GM21737 (cell line): ENCODE measurements around the gene TFCP2.

Experiments used
- ATAC-seq: cut with Tn5 transposase; IDR thresholded peaks from one replicate; pipeline ENCODE4 v1.9.1; 2021; ENCODE audit warnings: mild to moderate bottlenecking, moderate library complexity; ENCODE audit not compliant: unreplicated experiment

The TFCP2 gene

DNA sequence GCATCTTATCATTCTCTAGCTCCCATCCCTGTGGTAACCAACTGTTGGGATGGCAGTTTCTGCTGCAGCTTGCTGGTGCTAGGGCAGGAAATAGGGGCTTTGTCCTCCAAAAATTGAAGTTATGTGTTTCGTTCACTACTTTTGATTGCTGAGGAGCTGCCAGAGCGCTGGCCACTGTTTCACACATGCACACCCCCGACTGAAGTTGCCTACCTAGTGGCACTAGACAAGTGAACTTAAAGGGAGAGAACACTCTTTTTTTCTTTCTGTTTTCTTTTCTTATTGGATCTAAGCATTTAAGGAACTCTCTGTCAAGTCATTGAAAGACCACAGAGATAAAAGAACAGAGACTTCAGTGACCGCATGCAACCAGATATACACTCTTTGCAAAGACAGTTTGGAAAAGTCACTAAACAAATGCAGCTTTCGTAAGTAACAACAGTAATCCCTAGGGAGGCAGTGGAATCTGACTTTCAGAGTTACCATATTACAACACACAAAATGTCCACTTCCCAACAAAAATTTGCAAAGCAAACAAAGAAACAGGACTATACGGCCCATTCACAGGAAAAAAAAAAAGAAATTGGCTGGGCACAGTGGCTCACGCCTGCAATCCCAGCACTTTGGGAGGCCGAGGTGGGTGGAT, 12.0 kb downstream of the TFCP2 start:
- ATAC-seq: no peak

DNA sequence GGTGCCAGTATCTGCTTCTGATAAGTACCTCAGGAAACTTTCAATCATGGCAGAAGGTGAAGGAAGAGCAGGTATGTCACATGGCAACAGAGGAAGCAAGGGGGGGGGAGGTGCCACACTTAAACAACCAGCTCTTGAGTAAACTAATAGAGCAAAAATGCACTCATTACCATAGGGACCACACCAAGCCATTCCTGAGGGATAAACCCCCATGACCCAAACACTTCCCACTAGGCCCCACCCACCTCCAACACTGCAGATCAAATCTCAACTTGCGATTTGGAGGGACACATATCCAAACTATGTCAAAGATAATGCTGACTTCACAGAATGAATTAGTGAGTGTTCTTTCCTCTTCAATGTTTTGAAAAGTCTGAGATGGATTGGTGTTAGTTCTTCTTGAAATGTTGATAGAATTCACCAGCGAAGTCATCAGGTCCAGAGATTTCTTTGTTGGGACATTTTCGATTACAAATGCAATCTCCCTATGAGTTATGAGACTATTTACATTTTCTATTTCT, 16.6 kb downstream of the TFCP2 start:
- ATAC-seq: no peak

- no peak for ATAC-seq
These were observed 20.0 kb downstream of the TFCP2 start for GRCh38 chr12:51152953-51153352.

DNA sequence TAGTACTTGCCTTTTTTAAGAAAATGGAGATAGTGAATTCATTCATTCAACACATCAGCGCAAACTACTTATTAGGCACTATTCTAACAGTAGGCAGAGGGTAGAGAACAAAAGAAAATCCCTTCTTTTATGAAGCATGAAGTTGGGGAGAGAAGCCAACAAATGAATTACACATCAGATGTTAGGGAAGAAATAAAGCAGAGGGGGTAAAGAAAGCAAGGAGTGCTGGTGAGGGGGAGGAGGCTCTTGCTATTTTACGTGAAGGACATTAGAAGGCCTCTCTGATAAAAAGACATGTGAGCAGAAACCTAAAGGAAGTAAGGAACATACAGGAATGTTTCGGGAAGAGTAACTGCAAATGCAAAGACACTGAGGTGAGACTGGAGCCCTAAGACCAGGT, 22.2 kb downstream of the TFCP2 start:
- ATAC-seq: no peak

- no peak for ATAC-seq
These were observed 25.6 kb downstream of the TFCP2 start for GRCh38 chr12:51147309-51147708.

DNA sequence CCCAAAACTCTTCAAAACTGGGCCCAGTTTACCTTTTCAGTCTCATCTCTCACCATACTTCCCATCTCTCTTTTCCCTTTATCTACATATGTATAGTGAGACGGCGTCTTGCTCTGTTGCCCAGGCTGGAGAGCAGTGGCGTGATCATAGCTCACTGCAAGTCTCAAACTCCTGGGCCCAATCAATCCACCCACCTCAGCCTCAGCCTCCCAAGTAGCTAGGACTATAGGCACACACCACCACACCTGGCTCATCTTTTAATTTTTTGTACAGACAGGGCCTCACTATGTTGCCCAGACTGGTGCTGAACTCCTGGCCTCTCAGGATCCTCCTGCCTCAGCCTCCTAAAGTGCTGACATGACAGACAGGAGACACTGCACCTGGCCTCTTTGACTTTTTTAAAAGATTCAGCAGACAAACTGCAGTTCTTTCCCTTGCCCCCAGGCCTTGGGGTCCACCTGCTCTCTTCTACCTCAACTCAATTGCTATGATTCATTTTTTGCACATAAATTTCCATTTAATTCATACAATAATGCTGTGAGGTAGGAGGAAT, 33.6 kb downstream of the TFCP2 start:
- no peak for ATAC-seq

- no peak for ATAC-seq
These were observed 40.2 kb downstream of the TFCP2 start for GRCh38 chr12:51132693-51133092.

DNA sequence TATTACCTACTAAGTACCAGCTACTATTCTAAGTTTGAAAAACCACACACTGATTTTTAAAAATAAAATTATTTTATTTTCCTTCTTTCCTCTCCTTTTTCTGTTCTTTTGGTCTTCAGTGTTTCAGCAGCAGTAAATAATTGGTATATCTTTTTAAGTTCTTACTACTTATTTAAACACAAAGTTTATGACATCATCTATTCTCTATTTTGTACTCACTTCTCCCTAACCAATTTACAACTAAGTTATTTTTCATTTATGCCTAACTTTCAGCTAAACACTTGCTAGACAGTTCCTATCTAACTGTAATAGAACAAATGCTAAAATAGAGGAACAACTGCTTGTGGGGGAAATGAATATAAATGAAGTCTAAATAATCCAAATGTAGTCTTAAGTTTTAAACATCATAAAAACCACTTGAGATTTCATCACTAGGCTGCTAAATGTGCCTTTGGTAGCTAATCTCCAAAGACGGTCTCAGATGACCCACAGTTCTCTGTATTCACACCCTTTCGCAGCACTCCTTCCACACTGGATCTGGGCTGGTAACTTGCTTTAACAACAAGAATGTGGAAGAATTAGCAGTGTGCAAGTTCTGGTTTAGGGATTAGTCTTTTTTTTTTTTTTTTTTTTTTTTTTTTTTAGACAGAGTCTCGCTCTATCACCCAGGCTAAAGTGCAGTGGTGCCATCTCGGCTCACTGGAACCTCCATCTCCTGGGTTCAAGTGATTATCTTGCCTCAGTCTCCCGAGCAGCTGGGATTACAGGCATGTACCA, 41.0 kb downstream of the TFCP2 start:
- ATAC-seq: no peak

- ATAC-seq: no peak
These were observed 44.0 kb downstream of the TFCP2 start for GRCh38 chr12:51128919-51129318.

DNA sequence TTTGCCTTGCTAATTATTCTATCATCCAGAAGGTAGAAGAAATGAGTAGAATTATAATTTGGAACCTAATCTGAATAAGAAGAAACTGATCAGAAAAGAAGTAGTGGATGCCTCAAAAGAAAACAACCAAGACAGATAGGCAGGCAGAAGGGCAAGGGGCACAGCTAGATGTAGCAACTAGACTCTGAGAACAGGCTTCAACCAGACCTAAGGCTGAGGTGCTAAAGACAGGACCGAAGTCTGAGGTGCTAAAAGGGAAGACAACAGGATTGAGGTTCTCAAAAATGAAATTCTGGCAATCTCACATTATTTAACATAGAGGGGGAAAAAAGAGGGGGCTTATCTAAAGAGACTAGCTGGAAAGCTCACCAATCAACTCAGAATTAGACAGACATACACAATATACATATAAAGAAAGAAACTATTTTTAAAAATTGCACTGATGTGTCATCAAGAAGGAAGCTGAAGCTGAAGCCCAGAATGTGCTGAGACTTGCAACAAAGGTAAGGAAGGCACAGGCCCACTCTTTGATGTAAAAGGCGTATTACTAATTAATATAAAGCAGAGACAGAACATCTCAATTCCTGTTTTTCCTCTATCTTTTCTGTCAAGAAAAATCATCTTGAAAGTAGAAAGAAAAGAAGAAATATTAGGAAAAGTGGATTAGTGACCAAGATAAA, 45.7 kb downstream of the TFCP2 start:
- ATAC-seq: no peak

- no peak for ATAC-seq
These were observed 46.6 kb downstream of the TFCP2 start for GRCh38 chr12:51126297-51126696.

- ATAC-seq: no peak
These were observed 48.4 kb downstream of the TFCP2 start for GRCh38 chr12:51124504-51124903.

- ATAC-seq: no peak
These were observed 50.1 kb downstream of the TFCP2 start for GRCh38 chr12:51122844-51123243.

GRCh38 chr12:51118706-51119105, 54.2 kb downstream of the TFCP2 start:
- no peak for ATAC-seq

DNA sequence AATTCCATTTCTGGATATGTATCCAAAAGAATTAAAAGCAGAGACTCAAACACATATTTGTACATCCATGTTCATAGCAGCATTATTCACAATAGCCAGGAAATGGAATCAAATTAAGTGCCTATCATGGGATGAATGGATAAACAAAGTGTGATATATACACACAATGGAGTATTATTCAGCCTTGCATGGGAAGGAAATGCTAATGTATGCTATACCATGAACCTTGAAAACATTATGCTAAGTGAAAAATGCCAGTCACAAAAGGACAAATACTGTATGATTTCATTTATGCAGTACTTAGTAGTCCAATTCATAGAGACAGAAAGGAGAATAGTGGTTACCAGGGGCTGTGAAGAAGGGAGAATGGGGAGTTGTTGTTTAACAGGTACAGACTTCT, 57.4 kb downstream of the TFCP2 start:
- ATAC-seq: no peak

GRCh38 chr12:51108136-51108535, 64.8 kb downstream of the TFCP2 start:
- no peak for ATAC-seq

GRCh38 chr12:51103977-51104376, 69.0 kb downstream of the TFCP2 start:
- no peak for ATAC-seq

DNA sequence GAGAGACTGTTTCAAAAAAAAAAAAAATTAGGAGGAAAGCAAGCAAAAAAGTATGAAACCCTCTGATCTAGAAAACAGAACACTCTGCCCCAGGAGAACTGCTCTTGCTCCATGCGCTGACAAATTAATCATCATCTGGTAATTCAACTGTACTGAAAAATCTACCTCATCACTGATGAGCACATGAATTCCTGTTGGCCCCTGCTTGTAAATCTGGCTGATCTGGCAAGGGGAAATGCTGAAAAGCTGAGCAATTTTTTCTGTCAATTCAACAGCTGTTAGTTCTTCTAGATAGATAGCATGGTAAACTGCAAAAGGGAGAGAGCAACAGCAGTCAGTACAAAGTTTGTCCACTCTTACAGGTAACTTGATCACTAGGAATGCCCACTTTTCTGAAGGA, 74.3 kb downstream of the TFCP2 start:
- no peak for ATAC-seq

DNA sequence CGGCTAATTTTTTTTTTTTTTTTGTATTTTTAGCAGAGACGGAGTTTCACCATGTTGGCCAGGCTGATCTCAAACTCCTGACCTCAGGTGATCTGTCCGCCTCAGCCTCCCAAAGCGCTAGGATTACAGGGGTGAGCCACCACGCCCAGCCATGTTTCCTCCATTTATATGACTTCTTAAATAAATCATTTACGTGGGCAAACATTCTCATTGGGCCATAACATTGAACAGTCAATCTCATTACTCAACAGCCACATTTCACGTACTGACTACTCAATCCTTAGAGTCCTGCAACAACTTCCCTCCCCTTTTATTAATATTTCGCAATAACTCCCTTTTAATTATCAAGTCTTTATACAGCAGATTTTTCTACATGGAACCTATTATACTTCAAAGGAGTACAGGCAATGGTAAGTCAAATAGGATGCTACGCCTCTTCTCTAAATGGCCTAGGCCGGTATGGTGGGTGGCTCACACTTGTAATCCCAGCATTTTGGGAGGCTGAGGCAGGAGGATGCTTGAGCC, 82.2 kb downstream of the TFCP2 start:
- ATAC-seq: no peak

DNA sequence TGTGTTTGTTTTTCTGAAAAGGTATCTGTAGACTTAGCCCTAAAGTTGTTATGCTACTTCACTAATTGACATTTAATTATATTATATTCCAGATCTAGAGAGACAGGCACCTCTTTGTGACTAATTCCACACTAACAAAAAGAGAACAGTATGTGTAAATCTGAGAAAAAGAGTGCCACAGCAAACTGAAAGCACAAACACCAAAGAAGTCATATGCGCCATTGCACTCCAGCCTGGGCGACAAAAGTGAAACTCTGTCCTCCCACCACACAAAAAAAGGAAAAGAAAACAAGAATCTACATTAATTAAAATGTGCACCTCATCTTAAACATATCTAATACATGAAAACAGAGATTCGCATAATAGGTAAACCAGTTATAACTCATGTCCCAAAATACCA, 85.1 kb downstream of the TFCP2 start:
- ATAC-seq: no peak

DNA sequence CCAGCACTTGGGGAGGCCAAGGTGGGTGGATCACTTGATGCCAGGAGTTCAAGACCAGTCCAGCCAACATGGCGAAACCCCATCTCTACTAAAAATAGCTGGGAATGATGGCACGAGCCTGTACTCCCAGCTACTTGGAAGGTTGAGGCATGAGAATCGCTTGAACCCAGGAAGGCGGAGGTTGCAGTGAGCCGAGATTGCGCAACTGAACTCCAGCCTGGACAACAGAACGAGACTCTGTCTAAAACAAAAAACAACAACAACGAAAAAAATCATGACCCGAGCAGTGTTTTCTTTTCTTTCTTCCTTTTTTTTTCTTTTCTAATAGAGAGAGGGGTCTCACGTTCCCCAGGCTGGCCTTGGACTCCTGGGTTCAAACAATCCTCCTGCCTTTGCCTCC, 86.0 kb downstream of the TFCP2 start:
- no peak for ATAC-seq
